SU-DHL-6 (cell line): ENCODE data around the gene VSTM2B.

Experiments
- EZH2phosphoT487 ChIP-seq: fragments of 200-600 bp; sonication (generic), shearing (Covaris generic); conservative IDR thresholded peaks from 2 replicates; pipeline ENCODE4 v1.6.1; 2018; ENCODE audit warnings: mild to moderate bottlenecking, antibody characterized with exemption, low read length, moderate library complexity, mixed read lengths
- TF ChIP-seq, protein P1 (sequence below): fragments of 200-600 bp; sonication (generic); IDR thresholded peaks from one replicate; pipeline ENCODE4 v1.5.1; 2017; ENCODE audit warnings: antibody characterized with exemption, mild to moderate bottlenecking, low read length, moderate library complexity; ENCODE audit not compliant: insufficient read depth, poor library complexity, severe bottlenecking

DNA sequence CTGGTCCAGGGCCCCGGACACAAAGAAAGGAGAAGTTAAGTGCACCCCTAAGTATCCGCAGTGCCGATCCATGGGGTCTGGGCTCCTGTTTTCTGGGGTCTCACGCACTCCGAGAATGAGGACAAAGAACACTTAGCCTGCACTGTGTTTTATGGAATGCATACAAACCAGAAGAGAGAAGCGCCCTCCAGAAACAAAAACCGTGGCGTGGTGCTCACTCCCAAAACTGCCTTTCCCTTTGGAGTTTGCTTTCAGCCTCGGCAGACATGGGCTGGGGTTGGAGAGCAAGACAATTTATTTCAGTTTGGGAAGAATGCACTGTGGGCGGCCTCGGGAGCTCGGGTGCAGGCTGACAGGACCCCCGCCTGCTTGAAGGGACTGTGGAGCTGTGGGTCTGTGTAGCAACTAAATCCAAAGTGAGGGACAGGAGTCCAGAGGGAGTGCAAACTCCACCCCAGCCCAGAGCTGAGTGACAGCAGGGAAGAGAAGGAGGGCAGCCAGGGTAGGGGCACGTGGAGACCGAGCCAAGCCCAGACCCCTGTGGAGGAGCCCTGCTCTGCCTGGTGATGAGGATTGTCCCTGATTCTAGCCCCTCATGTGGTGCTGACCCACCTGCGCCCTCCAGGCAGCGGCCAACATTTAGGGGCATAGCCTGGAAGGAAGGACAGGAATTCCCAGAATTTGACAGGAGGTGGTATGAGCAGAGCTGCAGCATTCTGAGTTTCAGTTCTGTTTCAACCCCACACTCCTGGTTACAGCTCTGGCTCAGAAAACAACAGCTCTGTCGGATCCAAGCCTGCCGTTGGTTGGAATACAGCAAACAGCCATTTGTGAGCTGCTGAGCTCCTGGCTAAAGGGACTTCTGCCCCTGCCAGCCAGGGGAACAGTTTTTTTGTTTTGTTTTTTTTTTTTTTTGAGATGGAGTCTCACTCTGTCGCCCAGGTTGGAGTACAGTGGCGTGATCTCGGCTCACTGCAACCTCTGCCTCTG lies 42.5 kb downstream of the VSTM2B start:
- TF ChIP-seq, protein P1, sequence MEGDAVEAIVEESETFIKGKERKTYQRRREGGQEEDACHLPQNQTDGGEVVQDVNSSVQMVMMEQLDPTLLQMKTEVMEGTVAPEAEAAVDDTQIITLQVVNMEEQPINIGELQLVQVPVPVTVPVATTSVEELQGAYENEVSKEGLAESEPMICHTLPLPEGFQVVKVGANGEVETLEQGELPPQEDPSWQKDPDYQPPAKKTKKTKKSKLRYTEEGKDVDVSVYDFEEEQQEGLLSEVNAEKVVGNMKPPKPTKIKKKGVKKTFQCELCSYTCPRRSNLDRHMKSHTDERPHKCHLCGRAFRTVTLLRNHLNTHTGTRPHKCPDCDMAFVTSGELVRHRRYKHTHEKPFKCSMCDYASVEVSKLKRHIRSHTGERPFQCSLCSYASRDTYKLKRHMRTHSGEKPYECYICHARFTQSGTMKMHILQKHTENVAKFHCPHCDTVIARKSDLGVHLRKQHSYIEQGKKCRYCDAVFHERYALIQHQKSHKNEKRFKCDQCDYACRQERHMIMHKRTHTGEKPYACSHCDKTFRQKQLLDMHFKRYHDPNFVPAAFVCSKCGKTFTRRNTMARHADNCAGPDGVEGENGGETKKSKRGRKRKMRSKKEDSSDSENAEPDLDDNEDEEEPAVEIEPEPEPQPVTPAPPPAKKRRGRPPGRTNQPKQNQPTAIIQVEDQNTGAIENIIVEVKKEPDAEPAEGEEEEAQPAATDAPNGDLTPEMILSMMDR = no peak
- TF ChIP-seq EZH2phosphoT487 = no peak
